Activated T-helper 2 cell treated with anti-CD3 and anti-CD28 coated beads, Interferon-gamma antibody, Interleukin-2, Interleukin-4, amounts not matched to agents 10 μg/mL and 5 μg/mL and 100 μg/mL, durations not matched to agents 14 hours and 24 hours and 36 hours (primary cell): ENCODE measurements around the gene FADS1. TPM values are rescaled to one million over a fixed set of nuclear protein-coding genes. Genes with fewer than 3 reads are reported as not detected.

ENCODE experiments used
- DNase-seq: peaks from one replicate; pipeline ENCODE4 v3.0.0; 2021; ENCODE audit warnings: low spot score
- H3K27ac Mint-ChIP-seq: one replicate; pipeline ENCODE4 v1.8.0; 2021; ENCODE audit warnings: mixed read lengths
- H3K27me3 Mint-ChIP-seq: one replicate; pipeline ENCODE4 v1.8.0; 2021; ENCODE audit warnings: low read depth, mixed read lengths
- H3K36me3 Mint-ChIP-seq: one replicate; pipeline ENCODE4 v1.8.0; 2021; ENCODE audit warnings: low read depth, mixed read lengths
- H3K4me1 Mint-ChIP-seq: one replicate; pipeline ENCODE4 v1.8.0; 2021; ENCODE audit warnings: low read depth, mixed read lengths
- H3K4me3 Mint-ChIP-seq: one replicate; pipeline ENCODE4 v1.8.0; 2021; ENCODE audit warnings: low read depth, mild to moderate bottlenecking, moderate library complexity, mixed read lengths
- H3K9me3 Mint-ChIP-seq: one replicate; pipeline ENCODE4 v1.8.0; 2021; ENCODE audit warnings: mixed read lengths
- intact Hi-C: fragments of 100-400 bp; cut with micrococcal nuclease; formaldehyde crosslinking; loops from one replicate; pipeline ENCODE4 v1.15.1; 2023
- total RNA-seq: library from RNA; stranded (reverse); gene quantifications from 2 replicates; pipeline ENCODE4 v1.2.3, GENCODE V29; 2022

Gene FADS1
- total RNA-seq, 1 donor from 2014 or later, result 116 TPM

DNA sequence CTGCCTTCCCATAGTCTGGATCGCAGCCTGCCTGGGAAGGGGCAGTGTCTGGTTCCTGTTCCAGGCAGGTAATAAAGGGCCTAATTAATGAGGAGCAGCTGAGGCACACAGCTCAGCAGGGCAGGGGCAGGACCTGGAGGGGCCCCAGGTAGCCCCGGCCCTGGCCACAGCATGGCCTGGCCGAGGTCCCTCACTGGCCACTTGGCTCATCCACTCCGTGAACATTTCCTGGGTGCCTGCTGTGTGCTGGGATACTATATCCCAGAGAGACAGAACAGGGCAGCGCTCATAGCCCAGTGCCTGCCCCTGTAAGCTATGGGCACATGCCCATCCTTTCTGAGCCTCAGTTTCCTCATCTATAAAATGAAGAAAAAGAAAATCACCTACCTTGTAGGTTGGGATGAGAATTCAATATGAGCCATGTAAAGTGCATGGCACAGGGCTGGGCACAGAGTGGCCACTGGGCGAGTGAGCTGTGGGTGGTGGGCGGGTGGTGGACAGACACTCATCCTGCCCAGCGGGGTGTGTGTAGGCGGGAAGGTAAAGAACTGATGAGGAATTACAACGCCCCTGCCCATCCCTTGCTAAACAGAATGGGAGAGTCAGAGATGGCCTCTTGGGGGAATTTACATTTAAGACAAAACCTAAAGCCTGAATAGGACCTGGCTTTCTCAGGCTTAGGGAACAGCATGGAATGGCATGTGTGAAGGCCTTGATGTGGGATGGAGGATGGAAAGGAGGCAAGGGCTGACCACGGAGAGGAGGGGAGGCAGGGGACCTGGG, 55.2 kb downstream of the FADS1 start:
- intact Hi-C loops, result no loop called here
- H3K4me1 Mint-ChIP-seq, result peaks cover under 1% of the 10 kb centered on the region
- H3K27me3 Mint-ChIP-seq, result no peaks in the 10 kb centered on the region
- no peak overlapping the region for H3K27ac Mint-ChIP-seq
- no peaks in the 10 kb centered on the region for H3K36me3 Mint-ChIP-seq
- H3K4me3 Mint-ChIP-seq, result no peak overlapping the region
- no peaks in the 10 kb centered on the region for H3K9me3 Mint-ChIP-seq
- no peak for DNase-seq

DNA sequence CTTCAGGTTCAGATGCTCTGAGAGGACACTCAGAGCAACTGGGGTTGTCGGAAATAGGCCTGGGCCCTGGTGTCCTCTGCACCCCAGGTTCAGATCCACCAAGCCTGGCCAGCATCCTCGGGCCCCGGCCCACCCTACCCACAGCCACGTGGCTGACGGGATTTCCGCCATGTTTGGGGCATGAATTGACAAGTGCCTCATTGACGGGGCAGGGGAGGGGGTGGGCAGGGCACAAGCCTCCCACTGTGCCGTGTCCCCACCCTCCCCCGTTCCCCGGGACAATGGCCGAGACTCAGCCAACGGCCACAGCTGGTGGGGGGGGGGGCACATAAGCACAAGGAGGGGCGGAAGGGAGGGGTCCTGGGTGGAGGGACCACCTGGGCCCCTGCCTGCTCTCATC, 55.9 kb downstream of the FADS1 start:
- Mint-ChIP-seq H3K4me3 (no peak overlapping the region), H3K27me3 (no peaks in the 10 kb centered on the region), H3K4me1 (peaks cover 5% of the 10 kb centered on the region), H3K27ac (no peak overlapping the region), H3K36me3 (no peaks in the 10 kb centered on the region), H3K9me3 (no peaks in the 10 kb centered on the region)
- no peak for DNase-seq
- intact Hi-C loops, result no loop called here

DNA sequence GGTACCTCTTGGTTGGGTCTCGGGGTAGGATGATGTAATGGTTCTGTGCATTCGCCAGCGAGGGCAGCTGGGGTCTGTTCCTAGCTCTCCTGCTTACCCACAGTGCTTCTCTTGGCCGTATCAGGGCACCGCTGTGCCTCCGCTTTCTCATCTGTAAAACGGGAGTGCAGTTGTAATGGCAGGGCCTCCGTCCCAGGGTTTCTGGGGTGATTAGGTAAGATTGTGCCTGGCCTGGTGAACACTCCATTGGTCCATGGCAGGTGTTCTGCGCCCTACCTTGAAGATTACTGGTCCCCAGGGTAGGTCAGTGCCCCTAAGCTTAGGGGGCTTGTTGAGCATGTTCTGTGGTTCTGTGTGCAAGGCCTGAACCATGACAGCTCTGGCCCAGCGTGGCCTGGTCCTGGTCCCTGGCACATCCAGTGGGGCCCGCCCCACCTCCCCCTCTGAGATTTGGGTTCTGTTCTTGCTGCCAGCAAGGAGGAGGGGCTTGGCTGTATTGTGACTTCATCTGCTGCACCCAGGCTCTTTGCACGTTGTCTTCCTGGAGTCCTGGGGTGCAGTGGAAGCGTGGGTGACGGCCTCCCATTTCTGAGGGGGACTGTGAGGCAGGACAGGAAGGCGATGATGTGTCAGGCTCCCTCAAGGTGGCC, 59.5 kb downstream of the FADS1 start:
- intact Hi-C loops, result no loop called here
- Mint-ChIP-seq H3K36me3 (no peaks in the 10 kb centered on the region), H3K27ac (no peak overlapping the region), H3K4me1 (peaks cover 10% of the 10 kb centered on the region), H3K4me3 (no peak overlapping the region), H3K27me3 (peaks cover 11% of the 10 kb centered on the region), H3K9me3 (no peaks in the 10 kb centered on the region)
- DNase-seq, result no peak

DNA sequence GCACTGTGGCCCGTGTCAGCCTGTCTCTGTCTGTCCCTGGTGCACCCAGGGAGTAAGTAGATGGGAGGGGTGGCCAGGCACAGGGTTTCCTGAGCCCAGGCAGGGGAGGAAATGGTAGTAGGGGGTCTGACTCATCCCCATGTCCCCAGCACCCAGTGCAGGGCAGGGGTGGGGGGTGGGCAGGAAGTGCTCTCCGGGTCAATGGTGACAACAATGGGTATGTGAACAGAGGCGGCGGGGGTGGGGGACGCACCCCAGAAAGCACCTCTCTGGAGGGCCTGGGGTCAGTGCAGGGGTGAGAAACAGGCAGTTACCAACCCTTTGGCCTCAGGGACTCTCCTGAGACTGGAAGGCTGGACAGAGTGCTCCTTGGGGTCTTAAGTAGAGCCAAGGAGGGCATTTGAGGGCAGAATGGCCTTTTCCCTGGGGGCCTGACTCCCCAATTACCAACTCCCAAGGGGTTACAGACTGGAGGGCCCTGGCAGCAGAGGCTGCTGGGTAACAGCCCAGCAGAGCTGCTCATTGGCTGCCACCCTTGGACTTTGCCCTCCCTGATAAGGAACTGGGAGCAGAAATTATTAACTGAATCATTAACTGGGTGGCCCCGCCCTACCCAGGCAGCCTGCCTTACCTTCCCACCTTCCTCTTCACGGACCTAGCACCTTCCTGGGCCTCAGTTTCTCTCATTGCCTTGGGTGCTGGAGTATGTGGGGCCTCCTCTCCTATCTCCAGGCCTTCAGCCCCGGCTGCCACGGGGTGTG, 60.2 kb downstream of the FADS1 start:
- Mint-ChIP-seq H3K4me3 (no peak overlapping the region), H3K9me3 (no peaks in the 10 kb centered on the region), H3K4me1 (peaks cover 10% of the 10 kb centered on the region), H3K36me3 (no peaks in the 10 kb centered on the region), H3K27ac (peak overlapping the region; percentile 55), H3K27me3 (peaks cover 15% of the 10 kb centered on the region)
- DNase-seq, result no peak
- intact Hi-C loops, result no loop called here

DNA sequence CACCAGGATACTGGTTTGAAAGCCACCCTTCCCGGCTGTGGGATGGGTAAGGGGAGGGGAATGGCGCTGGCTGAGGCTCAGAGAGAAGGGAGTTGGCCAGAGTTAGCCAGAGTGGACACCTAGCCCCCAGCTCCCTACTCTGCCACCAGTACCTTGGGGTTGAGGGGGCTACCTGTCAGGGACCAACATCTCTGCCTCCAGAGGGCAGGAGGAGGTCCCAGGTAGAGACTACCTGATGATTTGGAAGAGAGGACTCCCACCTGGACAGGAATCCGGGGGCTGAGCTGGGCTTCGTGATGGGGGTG, 60.7 kb downstream of the FADS1 start:
- peaks cover 11% of the 10 kb centered on the region for H3K4me1 Mint-ChIP-seq
- H3K9me3 Mint-ChIP-seq, result no peaks in the 10 kb centered on the region
- H3K36me3 Mint-ChIP-seq, result no peaks in the 10 kb centered on the region
- no peak overlapping the region for H3K4me3 Mint-ChIP-seq
- DNase-seq, result no peak
- H3K27me3 Mint-ChIP-seq, result peaks cover 17% of the 10 kb centered on the region
- no peak overlapping the region for H3K27ac Mint-ChIP-seq
- intact Hi-C loops, result no loop called here

DNA sequence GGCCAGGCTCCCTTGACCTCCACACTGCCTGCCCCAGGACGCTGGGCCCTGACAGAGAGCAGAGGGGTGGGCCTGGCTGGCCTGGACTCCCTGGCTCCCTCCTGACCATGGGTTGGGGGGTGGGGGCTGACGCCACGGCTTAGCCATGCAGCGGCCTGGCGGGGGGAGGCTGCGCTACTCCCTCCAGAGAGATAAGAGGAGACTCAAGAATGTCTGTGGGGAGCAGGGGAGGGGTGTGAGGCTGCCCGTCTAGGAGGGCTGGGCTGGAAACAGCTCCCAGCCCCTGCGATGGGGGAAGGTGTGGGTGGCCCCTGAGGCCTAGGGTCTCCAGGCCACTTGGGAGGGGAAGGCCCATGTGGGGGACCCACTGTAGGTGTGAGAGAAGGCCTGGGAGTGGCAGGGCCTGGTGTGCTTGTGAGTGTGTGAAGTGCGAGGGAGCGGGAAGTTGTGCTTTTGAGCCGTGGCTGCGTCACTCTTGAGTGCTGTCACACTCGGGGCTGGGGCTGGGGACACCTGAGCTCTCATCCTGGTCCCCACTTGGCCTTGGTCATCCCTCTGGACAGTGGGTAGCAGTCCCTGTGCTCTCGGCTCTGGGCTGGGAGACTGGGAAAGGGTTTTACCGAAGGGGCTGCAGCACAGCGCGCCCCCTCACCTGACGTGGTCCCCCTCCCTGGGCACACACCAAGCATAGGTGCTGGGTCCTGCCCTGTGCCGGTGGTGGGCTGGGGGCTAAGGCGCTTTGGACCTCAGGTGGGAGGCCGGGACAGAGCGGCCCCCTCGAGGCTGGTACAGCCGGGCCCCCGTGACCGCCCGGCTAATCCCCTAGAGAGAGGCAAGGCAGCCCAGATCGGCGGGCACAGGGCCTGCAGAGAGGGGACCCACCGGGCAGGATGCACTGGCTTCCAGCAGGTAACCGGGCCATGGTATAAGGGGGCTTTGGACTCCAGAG, 62.0 kb downstream of the FADS1 start:
- Mint-ChIP-seq H3K36me3 (no peaks in the 10 kb centered on the region), H3K27me3 (peaks cover 23% of the 10 kb centered on the region), H3K27ac (no peak overlapping the region), H3K4me1 (peaks cover 13% of the 10 kb centered on the region), H3K9me3 (no peaks in the 10 kb centered on the region), H3K4me3 (no peak overlapping the region)
- no peak for DNase-seq
- intact Hi-C loops, result no loop called here

DNA sequence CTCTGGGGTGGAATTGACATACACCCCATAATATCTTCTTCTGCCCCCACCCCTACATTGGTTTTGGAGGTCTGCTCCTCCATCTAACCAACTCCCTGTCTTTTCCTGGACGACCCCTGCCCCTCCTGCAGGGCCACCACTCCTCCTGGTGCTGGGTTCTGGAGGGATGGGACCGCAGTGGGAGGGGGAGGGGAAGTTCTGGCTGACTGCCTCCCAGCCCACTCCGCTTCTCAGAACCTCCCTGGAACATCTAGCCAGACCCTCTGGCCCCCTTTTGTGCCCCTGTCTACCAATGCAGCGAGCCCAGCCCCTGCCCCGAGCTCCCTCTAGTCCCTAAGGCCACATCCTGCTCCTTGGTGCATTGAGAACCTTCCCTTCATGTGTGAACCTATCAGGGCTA, 63.1 kb downstream of the FADS1 start:
- intact Hi-C loops, result no loop called here
- H3K9me3 Mint-ChIP-seq, result no peaks in the 10 kb centered on the region
- H3K4me1 Mint-ChIP-seq, result peaks cover 13% of the 10 kb centered on the region
- H3K4me3 Mint-ChIP-seq, result peak overlapping the region; percentile 72
- no peak overlapping the region for H3K27ac Mint-ChIP-seq
- peaks cover 27% of the 10 kb centered on the region for H3K27me3 Mint-ChIP-seq
- no peak for DNase-seq
- H3K36me3 Mint-ChIP-seq, result no peaks in the 10 kb centered on the region

DNA sequence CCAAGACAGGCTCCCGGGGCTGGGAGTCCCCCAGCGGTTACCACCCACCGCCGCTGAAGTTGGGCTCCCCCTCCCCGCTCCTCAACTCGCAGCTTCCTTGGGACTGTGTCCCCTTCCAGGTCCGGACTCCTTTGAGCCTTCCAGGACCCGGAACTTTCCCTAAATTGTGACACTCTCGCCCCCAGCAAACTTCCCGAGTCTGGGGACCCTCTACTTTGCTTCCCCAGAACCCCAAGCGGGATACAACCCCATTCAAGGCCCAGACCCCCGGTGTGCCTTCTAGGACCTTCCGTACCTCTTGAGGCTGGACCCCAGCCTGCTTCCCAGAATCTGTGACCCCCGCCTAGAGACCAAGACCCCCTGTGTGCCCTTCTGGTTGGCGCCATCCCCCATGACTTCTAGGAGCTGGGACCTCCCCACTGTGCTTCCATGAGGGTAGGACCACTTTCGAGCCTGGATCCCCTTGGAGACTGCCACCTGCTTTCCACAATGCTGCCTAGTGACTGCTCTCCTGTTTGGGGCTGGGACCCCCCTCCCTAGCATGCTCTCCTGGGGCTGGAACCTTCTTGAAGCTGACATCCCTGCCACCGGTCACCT, 63.8 kb downstream of the FADS1 start:
- Mint-ChIP-seq H3K4me3 (peak overlapping the region; percentile 72), H3K9me3 (no peaks in the 10 kb centered on the region), H3K36me3 (no peaks in the 10 kb centered on the region), H3K4me1 (peaks cover 13% of the 10 kb centered on the region), H3K27me3 (peaks cover 27% of the 10 kb centered on the region), H3K27ac (no peak overlapping the region)
- DNase-seq, result no peak
- intact Hi-C loops, result no loop called here

DNA sequence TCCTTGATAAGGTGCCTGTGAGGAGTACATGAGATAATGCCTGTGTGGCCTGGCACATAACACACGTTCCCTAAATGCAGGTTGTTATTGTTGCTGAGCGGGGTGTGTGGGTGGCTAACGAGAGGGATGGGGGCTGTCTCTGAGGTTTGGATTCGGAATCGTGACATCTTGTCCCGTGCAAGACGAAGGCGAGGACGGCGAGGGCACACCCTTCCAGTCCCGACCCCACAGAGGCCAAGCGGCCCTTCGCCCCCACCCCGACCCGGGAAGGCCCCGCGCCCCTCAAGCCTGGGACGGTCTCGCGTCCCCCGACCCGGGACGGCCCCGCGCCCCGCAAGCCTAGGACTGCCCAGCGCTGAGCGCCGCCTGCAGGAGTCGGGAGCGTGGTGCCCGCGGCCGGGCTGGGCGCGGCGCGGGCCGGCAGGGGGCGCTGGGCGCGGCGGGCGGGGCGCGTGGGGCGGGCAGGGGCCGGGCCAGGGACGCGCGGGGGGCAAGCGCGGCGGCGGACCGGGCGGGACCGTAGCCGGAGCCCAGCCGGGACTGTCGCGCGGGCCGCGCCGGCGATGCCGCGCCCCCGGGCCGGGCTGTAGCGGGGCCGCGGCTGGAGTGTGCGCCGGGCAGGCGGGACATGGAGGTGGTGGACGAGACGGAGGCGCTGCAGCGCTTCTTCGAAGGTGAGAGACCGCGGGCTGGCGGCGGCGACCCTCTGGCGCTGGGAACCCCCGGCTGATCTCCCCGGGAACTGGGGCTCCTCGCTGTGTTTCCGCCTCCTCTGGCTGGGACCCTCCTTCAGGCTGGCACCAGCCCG, 64.5 kb downstream of the FADS1 start, which contains the start of gene MYRF:
TSS of gene MYRF (plus strand) at position 520 of the 808 bp plus-strand sequence. CDS start at position 629, 109 bp downstream.
- Mint-ChIP-seq H3K4me1 (peaks cover 13% of the 10 kb centered on the region), H3K9me3 (no peaks in the 10 kb centered on the region), H3K4me3 (peak within 1 kb of the TSS; percentile 72), H3K36me3 (no peaks in the 10 kb centered on the region), H3K27ac (no peak within 1 kb of the TSS), H3K27me3 (peaks cover 27% of the 10 kb centered on the region)
- DNase-seq, result peak; percentile 46
- intact Hi-C loops, result no loop called here

DNA sequence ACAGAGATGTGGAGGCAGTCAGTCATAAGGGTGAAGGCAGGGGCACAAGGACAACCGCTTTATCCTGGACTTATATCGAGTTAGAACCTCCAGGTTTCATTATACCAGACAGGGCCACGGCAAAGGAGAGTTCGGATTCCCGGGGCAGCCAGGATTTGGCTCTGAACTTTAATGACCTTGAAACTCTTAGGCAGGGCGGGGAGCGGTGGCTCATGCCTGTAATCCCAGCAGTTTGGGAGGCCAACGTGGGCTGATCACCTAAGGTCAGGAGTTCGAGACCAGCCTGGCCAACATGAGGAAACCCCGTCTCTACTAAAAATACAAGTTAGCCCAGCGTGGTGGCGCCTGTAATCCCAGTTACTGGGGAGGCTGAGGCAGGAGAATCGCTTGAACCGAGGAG, 65.4 kb downstream of the FADS1 start:
- Mint-ChIP-seq H3K36me3 (no peaks in the 10 kb centered on the region), H3K4me3 (no peak overlapping the region), H3K4me1 (peaks cover 11% of the 10 kb centered on the region), H3K9me3 (no peaks in the 10 kb centered on the region), H3K27ac (no peak overlapping the region), H3K27me3 (peaks cover 27% of the 10 kb centered on the region)
- DNase-seq, result no peak
- intact Hi-C loops, result loop anchor here (2.0 kb wide), 1 partner anchor 25 kb away; no protein-coding TSS in a partner anchor

DNA sequence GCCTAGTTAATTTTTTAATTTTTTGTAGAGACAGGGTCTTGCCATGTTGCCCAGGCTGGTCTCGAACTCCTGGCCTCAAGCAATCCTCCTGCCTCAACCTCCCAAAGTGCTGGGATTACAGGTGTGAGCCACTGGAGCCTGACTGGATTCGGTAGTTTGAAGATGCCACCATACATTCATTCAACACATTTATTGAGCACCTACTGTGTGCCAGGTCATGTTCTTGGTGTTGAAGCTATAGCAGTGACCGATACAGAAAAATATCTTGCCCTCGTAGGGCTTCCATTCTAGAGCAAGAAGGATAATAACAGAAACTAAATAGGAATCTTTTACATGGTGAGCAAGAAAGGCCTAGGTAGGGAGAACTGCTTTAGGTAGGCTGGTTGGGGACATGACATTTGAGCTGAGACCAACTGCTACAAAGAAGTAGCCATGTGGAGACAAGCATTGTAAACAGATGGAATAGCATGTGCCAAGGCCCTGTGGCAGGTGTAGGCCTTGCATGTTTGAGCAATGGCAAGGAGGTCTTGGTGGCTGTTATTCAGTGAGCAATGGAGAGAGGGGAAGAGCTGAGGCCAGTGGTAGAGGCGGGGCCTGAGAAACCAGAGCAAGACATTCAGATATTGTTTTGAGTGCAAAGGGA, 66.1 kb downstream of the FADS1 start:
- Mint-ChIP-seq H3K36me3 (no peaks in the 10 kb centered on the region), H3K9me3 (no peaks in the 10 kb centered on the region), H3K27me3 (peaks cover 27% of the 10 kb centered on the region), H3K4me1 (peaks cover 8% of the 10 kb centered on the region), H3K4me3 (no peak overlapping the region), H3K27ac (no peak overlapping the region)
- no peak for DNase-seq
- intact Hi-C loops, result loop anchor here (2.0 kb wide), 1 partner anchor 26 kb away; no protein-coding TSS in a partner anchor
